HepG2 (cell line): Measurements from ENCODE around the gene CCDC57. TPM values are rescaled to one million over a fixed set of nuclear protein-coding genes. Genes with fewer than 3 reads are reported as not detected.

Experiments used
- AKAP8 ChIP-seq: sonication (generic); formaldehyde crosslinking; IDR thresholded peaks from 2 replicates; pipeline ENCODE4 v1.5.1; 2020; ENCODE audit warnings: mild to moderate bottlenecking, missing genetic modification reagents
- ATF5 ChIP-seq: sonication (generic); formaldehyde crosslinking; IDR thresholded peaks from 2 replicates; pipeline ENCODE4 v1.4.0; 2020; ENCODE audit warnings: mild to moderate bottlenecking, low read depth, missing genetic modification reagents
- BHLHE40 ChIP-seq: IDR thresholded peaks from 2 replicates; pipeline ENCODE4 v1.6.1; 2011; ENCODE audit warnings: low read length, improper control_type of control experiment
- E2F2 ChIP-seq: sonication (generic); formaldehyde crosslinking; IDR thresholded peaks from 2 replicates; pipeline ENCODE4 v1.4.0; 2020; ENCODE audit warnings: missing genetic modification reagents, borderline replicate concordance
- EHMT2 ChIP-seq: fragments of 200-600 bp; sonication (generic); IDR thresholded peaks from 2 replicates; pipeline ENCODE4 v1.7.0; 2017; ENCODE audit warnings: antibody characterized with exemption, low read depth, low read length, borderline replicate concordance
- ETS1 ChIP-seq: sonication (generic); formaldehyde crosslinking; IDR thresholded peaks from 2 replicates; pipeline ENCODE4 v1.4.0; 2020; ENCODE audit warnings: missing genetic modification reagents
- FOXP1 ChIP-seq, 2 experiments: fragments of 450-650 bp in 1 of 2; IDR thresholded peaks; 2 replicates each; pipeline ENCODE4 v1.6.1; 2017 to 2018; ENCODE audit warnings: antibody characterized with exemption in 1 of 2
- KLF9 ChIP-seq: IDR thresholded peaks from 2 replicates; pipeline ENCODE4 v1.6.1; 2016; ENCODE audit warnings: low read depth
- MIXL1 ChIP-seq: IDR thresholded peaks from 2 replicates; pipeline ENCODE4 v1.6.1; 2016
- MNT ChIP-seq: fragments of 450-650 bp; IDR thresholded peaks from 2 replicates; pipeline ENCODE4 v1.6.1; 2016
- NFE2L1 ChIP-seq: sonication (generic); formaldehyde crosslinking; IDR thresholded peaks from 2 replicates; pipeline ENCODE4 v1.4.0; 2020; ENCODE audit warnings: missing genetic modification reagents, mild to moderate bottlenecking, borderline replicate concordance
- PLSCR1 ChIP-seq: sonication (generic); formaldehyde crosslinking; IDR thresholded peaks from 2 replicates; pipeline ENCODE4 v1.5.0; 2020; ENCODE audit warnings: missing genetic modification reagents, mild to moderate bottlenecking, borderline replicate concordance
- RBAK ChIP-seq: sonication (generic); formaldehyde crosslinking; IDR thresholded peaks from 2 replicates; pipeline ENCODE4 v1.5.1; 2020; ENCODE audit warnings: mild to moderate bottlenecking, missing genetic modification reagents
- TCF7L2 ChIP-seq: IDR thresholded peaks from 2 replicates; pipeline ENCODE4 v1.6.1; 2011; ENCODE audit warnings: mild to moderate bottlenecking, low read depth, low read length, moderate library complexity
- TFAP4 ChIP-seq: sonication (generic); IDR thresholded peaks from 2 replicates; pipeline ENCODE4 v1.6.1; 2016; ENCODE audit warnings: low read depth, borderline replicate concordance
- ZC3H13 ChIP-seq: sonication (generic); formaldehyde crosslinking; IDR thresholded peaks from 2 replicates; pipeline ENCODE4 v1.8.1; 2023; ENCODE audit warnings: mild to moderate bottlenecking, missing genetic modification reagents, moderate library complexity
- ZKSCAN5 ChIP-seq: sonication (generic); formaldehyde crosslinking; IDR thresholded peaks from 2 replicates; pipeline ENCODE4 v1.5.1; 2020; ENCODE audit warnings: mild to moderate bottlenecking, missing genetic modification reagents
- ZNF160 ChIP-seq: sonication (generic); formaldehyde crosslinking; IDR thresholded peaks from 2 replicates; pipeline ENCODE4 v1.8.0; 2022; ENCODE audit warnings: mild to moderate bottlenecking, inconsistent platforms, missing genetic modification reagents
- ZNF367 ChIP-seq: sonication (generic); formaldehyde crosslinking; IDR thresholded peaks from 2 replicates; pipeline ENCODE4 v1.4.0; 2020; ENCODE audit warnings: missing genetic modification reagents, borderline replicate concordance
- ZNF563 ChIP-seq: sonication (generic); formaldehyde crosslinking; IDR thresholded peaks from 2 replicates; pipeline ENCODE4 v1.8.0; 2022; ENCODE audit warnings: mild to moderate bottlenecking, moderate library complexity, missing genetic modification reagents
- ZSCAN25 ChIP-seq: sonication (generic); formaldehyde crosslinking; IDR thresholded peaks from 2 replicates; pipeline ENCODE4 v1.8.0; 2022; ENCODE audit warnings: mild to moderate bottlenecking, missing genetic modification reagents
- polyA plus RNA-seq, 8 experiments: library from polyadenylated mRNA; depleted of rRNA in 3 of 8; stranded (reverse) in 7 of 8; unstranded in 1 of 8; fragments of >200 nt; fragmentation: Illumina TruSeq in 4 of 8; extraction: Trizol in 4 of 8; gene quantifications; 2 replicates each; pipeline versions ENCODE4 v1.2.1 to v1.2.3, GENCODE V29; 2011 to 2016; ENCODE audit warnings: low read depth in 4 of 8, missing spikeins in 1 of 8, mixed read lengths in 1 of 8; ENCODE audit not compliant: insufficient read depth in 1 of 8
- total RNA-seq, 5 experiments: library from RNA; depleted of rRNA; stranded (reverse); fragments of >200 nt; fragmentation: Illumina TruSeq; extraction: Trizol; gene quantifications; 2 replicates each; pipeline ENCODE4 v1.2.3, GENCODE V29; 2016; ENCODE audit warnings: low read depth in 1 of 5

CCDC57 gene
- total and polyA plus RNA-seq, 2 of the 13 experiments (the other 11 are each of a cell fraction or from before 2014, with no cell fraction given): 59.3 to 59.9 TPM

GRCh38 chr17:82103553-82104451 lies 108.8 kb downstream of the CCDC57 start (continued):
- peak; percentile 56 for TF ChIP-seq BHLHE40
- TF ChIP-seq AKAP8 (CRISPR knock-in tag): peak; percentile 96
- TF ChIP-seq TCF7L2: no peak
- peak; percentile 67; the same call in 1 of the 2 replicates for TF ChIP-seq ZNF563
- TF ChIP-seq NFE2L1 (CRISPR knock-in tag): no peak
- no peak for TF ChIP-seq ZNF367 (CRISPR knock-in tag)
- no peak; the same call in 1 of the 2 replicates for TF ChIP-seq RBAK (CRISPR knock-in tag)
- TF ChIP-seq EHMT2: no peak
- TF ChIP-seq PLSCR1 (CRISPR knock-in tag): no peak
- no peak for TF ChIP-seq ATF5
- TF ChIP-seq TFAP4: peak; percentile 61; the same call in 1 of the 2 replicates
- TF ChIP-seq E2F2 (CRISPR knock-in tag): no peak
- peak; percentile 44; the same call in 1 of the 2 replicates for TF ChIP-seq MIXL1
- no peak for TF ChIP-seq ETS1 (CRISPR knock-in tag)
- TF ChIP-seq ZSCAN25 (CRISPR knock-in tag): peak; percentile 75; the same call in 1 of the 2 replicates
- TF ChIP-seq ZC3H13: 0 out of 2 replicates have a peak, but pooled peaks have one; percentile 61
- TF ChIP-seq FOXP1 (IDR thresholded peaks at IDR 0.05): no peak
- TF ChIP-seq FOXP1 (CRISPR knock-in tag; IDR thresholded peaks at IDR 0.05): peak; percentile 51; the same call in 1 of the 2 replicates
- no peak for TF ChIP-seq KLF9
- TF ChIP-seq ZNF160 (CRISPR knock-in tag): no peak
- TF ChIP-seq MNT: 0 out of 2 replicates have a peak, but pooled peaks have one; percentile 13
- no peak; the same call in 1 of the 2 replicates for TF ChIP-seq ZKSCAN5 (CRISPR knock-in tag)
